Kidney capillary endothelial cell (primary cell): Measurements from ENCODE around the gene ARRDC4.

Source experiments
- DNase-seq: peaks from one replicate; pipeline ENCODE4 v3.0.0-alpha.2; 2018; ENCODE audit warnings: low spot score

The ARRDC4 gene

DNA sequence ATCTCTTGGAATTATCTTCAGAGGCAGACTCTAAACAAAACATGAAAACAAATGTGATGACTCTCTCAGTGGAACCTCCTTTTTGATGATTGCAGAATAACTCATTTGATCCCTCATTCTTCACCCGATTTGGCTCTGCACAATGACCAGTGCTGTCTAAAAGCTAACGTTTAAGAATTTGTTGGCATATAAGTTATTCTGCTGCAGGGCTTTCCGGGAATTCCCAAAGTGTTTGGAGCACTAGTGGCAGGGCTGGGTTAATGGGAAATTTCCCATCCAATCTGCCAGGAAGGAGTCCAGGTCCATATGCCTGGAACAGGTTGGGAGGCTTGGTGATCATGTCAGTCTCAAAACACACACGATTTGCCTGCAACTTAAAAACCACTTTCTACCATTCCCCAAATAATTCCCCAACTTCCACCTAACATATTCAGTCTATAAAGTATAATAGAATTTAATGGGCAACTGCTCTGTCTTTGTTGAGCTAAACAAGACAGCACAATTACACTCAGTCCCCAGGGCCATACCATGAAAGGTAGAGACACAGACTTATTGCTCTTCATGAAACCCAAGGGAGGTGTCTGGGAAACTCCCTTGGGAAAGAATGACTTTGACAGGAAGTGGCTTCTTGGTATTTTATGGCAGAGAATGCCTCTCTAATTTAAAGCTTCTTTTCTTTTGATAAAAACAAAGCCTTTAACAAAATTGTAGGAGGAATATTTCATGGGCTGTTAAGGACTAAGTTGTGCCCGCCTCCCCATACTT, 38.0 kb downstream of the ARRDC4 start:
- DNase-seq: no peak

DNA sequence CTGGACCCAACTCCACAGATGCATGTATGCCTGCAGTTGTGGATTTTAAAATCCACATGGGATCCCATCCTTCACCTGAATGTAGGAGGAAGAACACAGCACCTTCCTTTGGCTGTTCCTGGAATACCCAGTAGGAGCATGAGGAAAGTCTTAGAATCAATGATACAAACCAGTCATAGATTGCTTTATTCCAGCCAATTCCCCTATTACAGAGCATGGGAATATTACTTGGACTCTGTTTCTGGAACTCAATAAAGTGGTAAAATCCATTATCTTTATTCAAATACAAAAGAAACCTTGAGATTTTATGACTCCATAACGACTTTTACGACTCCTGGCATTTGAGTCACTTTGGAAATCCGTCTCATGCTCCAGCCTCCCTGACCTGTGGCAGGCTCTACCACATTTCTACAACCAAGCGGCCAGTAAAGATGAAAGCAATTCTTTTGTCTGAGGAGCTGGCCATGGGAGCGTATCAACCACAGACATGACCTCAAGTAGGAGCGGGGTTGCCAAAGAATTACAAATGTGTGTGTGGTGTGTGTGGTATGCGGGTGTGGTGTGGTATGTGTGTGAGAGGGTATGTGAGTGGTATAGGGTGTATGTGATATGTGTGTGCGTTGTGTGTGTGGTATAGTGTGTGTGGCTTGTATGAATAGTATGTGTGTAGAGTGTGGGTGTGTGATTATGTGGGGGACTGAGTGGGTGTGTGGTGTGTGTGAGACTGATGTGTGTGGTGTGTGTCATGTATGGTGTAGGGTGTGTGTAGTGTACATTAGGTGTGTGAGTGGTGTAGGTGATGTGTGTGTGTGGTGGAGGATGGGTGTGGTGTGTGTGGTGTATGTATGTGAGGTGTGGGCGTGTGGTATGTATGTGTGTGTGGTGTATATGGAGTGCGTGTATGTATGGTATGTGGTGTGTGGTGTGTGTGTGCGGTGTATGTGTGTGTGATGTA, 40.0 kb downstream of the ARRDC4 start:
- DNase-seq: no peak

DNA sequence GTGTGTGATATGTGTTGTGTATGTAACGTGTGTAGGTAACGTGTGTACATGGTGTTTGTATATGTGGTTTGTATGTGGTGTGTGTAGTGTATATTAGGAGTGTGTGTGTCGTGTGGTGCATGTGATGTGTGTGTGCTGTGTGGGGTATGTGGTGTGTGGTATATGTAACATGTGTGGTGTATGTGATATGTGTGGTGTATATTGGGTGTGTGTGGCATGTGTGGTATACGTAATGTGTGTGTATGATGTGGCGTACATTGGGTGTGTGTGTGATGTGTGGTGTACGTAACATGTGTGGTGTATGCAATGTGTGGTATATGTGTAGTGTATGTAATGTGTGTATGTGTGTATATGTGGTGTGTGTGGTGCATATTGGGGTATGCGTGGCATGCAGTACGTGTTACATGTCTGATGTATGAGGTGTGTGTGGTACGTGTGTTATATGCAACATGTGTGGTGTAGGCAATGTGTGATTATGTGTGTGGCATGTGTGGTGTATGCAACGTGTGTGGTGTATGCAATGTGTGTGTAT, 41.2 kb downstream of the ARRDC4 start:
- DNase-seq: no peak

DNA sequence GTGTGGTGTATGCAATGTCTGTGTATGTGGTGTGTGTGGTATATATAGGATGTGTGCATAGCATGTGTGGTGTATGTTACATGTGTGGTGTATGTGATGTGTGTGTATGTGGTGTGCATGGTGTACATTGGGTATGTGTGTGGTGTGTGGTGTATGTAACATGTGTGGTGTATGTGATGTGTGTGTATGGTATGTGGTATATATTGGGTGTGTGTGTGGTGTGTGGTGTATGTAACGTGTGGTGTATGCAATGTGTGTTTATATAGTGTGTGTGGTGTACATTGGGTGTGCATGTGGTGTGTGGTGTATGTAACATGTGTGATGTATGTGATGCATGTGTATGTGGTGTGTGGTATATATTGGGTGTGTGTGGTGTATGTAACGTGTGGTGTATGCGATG, 41.9 kb downstream of the ARRDC4 start:
- DNase-seq: no peak

DNA sequence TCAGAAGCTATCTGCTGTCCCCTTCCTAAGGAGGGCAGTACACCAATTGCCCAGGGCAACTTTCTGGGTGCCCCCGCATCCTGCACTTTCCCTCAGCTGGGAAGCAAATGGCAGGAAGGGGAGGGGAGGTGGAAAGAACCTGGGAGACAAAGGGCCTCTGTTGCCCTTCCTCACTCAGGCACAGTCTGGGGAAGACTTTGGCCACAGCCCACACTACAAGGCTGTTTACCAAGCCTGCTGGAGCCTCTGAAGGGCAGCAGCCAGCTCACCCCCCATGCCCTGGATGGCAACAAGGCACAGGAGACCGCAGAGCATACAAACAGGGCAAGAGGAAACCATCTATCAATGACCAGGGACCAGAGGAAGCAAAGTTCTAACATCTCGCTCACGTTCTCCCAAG, 42.4 kb downstream of the ARRDC4 start:
- no peak for DNase-seq

DNA sequence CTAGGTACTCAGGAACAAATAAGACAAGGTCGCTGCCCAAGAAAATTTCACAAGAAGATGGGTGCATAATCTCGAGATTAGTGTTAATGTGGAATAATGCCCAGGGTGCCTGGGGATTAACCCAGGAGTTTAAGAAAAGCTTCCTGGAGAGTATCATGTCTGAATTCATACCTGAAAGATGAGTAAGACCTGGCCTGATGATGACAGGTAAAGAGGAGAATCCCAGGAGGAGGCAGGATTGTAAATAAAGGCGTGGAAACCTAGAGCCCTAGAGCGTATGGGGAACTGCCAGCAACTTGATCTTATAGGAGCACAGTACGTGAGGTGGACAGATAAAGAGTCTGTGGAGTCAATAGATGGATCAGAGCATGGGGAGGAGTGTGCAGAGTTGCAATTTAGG, 43.0 kb downstream of the ARRDC4 start:
- no peak for DNase-seq

DNA sequence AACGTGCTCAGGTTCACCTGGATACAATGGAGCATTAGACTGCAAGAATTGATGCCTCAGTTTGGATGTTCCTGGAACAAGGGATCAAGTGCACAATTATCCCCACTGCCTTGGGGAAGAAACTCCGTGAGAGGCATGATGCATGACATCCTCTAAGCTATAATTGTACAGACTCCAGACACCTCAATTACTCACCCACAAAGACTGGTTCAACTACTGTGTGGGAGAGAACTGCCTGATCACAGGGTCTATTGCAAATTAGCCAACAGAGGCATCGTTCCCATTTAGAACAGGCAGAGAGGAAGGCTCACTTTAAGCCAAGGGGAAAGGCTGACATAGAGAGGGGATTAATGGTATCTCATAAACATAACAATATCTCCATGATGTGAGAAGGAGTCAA, 43.5 kb downstream of the ARRDC4 start:
- no peak for DNase-seq

DNA sequence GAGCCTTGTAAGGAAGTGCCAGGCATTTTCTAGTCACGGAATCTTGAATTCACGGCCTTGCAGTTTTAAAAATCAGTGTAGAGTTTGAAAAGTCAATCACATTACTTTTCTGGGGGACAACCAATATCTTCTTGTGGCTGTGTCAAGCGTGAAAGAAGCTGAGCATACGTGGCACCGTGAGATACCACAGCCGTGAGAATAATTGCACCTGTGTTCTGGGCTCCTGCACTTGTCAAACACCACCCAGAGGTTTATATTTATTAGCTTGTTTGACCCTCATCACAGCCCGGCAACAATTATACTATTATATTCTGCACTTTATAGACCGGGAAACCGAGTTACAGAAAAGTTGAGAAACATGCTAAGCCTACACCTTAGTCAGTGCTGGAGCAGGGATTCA, 45.2 kb downstream of the ARRDC4 start:
- DNase-seq: no peak

DNA sequence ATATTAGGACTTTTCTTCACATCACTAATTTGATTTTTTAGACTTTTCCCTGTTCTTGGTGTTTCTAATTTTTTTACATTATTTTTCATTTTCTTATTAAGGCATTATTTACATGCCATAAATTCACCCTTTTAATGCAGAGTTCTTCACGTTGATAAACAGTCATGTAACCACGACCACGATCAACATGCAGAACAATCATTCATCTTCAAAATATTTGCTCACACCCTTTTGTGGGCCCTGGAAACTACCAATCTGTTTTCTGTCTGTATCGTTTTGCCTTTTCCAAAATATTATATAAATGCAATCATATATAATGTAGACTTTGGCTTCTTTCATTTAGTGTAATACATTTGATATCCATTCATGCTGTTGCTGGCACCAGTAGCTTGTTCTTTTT, 48.7 kb downstream of the ARRDC4 start:
- no peak for DNase-seq

DNA sequence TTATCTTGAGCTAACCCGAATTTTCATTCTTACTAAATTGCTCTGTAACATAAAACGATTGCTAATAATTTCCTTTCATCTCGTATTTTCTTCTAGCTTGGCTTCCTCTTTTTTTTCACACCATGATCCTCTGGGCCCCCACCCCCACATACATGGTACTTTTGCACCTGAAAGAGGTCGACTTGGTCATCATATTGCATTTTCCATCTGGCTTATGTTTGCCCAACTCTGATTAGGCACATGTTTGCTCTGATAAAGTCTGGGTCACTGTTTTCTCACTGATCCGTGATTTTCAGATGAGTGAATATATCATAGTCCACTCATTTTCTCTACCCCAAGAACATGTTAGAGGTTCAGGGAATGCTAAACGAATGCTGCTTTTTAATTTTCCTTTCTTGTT, 49.5 kb downstream of the ARRDC4 start:
- DNase-seq: no peak

DNA sequence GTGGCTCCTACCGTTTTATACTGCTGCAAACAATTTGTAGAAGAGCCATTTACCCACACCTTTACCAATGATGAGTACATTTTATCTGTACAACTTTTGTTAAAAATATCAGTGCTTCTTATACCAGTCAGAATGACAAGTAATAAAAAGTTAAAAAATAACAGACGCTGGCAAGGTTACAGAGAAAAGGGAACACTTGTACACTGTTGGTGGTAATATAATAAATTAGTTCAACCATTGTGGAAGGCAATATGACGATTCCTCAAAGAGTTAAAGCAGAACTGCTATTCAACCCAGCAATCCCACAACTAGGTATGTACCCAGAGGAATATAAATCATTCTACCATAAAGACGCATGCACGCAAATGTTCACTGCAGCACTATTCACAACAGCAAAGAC, 51.9 kb downstream of the ARRDC4 start:
- no peak for DNase-seq

DNA sequence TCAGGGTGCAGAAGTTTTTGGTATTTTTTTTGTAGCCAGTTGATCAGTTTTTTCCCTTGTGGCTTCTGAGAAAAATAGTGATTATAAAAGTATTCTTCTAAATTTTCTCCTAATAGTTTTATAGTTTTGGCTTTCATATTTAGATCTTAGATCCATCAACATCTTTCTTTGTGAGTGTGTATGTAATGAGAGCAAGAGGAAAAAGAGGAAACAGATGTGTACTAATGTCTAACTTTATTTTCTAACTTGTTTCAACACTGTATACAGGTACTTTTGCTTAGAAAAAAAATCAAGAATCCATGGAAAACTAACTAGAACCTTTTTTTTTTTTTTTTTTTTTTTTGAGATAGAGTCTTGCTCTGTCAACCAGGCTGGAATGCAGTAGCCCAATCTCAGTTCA, 53.1 kb downstream of the ARRDC4 start:
- no peak for DNase-seq

DNA sequence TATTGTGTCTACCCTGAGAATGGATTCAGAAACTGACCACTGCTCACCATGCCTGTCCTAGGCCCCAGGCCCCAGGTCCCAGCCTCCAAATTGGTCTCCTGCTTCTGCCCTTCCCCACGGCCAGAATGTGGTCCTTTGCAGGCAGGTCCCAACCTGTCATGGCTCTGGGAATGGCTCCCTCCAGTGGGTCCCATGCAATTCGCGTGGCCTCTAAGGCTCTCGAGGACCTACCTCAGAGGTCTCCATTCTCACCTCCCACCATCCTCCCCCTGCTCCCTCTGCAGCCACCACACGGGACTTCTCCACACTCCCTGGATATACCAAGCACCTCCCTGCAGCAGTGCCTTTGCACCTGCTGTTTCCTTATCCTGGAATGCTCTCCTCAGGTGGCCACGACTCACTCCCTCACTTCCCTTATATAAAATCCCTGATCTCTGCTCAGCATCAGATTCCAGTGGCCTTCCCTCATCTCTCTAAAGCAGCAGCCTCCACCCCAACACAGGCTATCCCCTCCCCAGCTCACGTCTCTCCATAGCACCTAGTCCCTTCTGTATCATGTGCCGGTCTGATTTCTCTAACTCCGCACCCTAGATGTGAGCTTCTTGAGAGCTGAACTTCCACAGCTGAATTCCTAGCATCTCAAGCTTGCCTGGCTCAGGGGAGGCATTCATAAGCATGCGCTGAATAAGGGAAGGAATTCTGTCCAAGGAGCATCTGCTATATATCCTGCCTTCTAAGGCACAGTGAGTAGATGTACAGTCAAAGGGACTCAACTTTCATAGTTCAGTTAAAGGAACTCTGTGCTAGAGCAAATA, 56.9 kb downstream of the ARRDC4 start:
- DNase-seq: no peak

DNA sequence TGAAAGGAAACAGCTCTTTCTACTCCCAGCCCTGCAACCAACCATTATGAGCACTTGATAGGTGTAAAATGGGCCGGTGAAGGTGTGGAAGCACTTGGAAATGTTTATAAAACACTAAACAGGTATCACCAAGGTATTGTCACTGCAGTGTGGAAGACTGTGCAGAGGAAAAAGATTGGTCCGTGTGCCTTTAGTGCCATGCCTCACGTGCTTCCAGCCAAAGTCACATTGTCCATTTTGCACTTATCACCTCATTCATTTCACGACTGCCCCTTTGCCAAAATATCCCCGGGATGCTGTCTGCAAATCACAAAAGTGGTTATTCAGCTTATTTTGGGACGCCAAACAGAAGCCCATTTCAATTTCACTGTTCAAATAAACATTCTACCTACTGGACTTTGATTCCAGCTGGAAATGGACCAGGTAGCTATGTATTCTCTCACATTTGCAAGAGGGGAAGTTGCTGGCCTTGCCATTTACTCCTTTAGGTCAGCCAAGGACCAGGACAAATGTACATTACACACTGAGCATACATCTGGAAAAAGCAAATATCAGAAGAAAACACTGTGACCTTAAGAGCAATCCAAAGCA, 58.4 kb downstream of the ARRDC4 start:
- no peak for DNase-seq
